Natural killer cell (primary cell): ENCODE data around the gene FBXW5. TPM values are rescaled to one million over a fixed set of nuclear protein-coding genes. Genes with fewer than 3 reads are reported as not detected.

Experiments used
- ATAC-seq, 3 donors: fragments of 150-1000 bp in 2 of 3; fragments of 200-7000 bp in 1 of 3; cut with Tn5 transposase; 1 replicate in 1 of 3; 2 replicates in 2 of 3; pipeline ENCODE4 v1.10.0; 2021; ENCODE audit warnings: mild to moderate bottlenecking in 2 of 3, moderate library complexity in 2 of 3
- DNase-seq, 2 donors: peaks; one replicate each; pipeline versions ENCODE4 v3.0.0 to v3.0.0-alpha.2; 2013 to 2021; ENCODE audit warnings: mixed read lengths in 1 of 2
- H3K27ac ChIP-seq: one replicate; pipeline ENCODE4 v1.5.1; 2013; ENCODE audit warnings: mild to moderate bottlenecking, low read length
- H3K27me3 ChIP-seq: one replicate; pipeline ENCODE4 v1.6.1; 2013; ENCODE audit warnings: low read length; ENCODE audit not compliant: control insufficient read depth, insufficient read depth
- H3K36me3 ChIP-seq: one replicate; pipeline ENCODE4 v1.6.1; 2013; ENCODE audit warnings: low read length; ENCODE audit not compliant: control insufficient read depth, insufficient read depth
- H3K4me1 ChIP-seq: one replicate; pipeline ENCODE4 v1.6.1; 2013; ENCODE audit warnings: low read length; ENCODE audit not compliant: control insufficient read depth, insufficient read depth
- H3K4me3 ChIP-seq: one replicate; pipeline ENCODE4 v1.5.1; 2013; ENCODE audit warnings: low read length
- H3K9me3 ChIP-seq: one replicate; pipeline ENCODE4 v1.6.1; 2013; ENCODE audit warnings: low read length; ENCODE audit not compliant: control insufficient read depth, insufficient read depth
- H3K27ac Mint-ChIP-seq, 2 donors: one replicate each; pipeline ENCODE4 v1.8.0; 2022; ENCODE audit warnings: mild to moderate bottlenecking in 2 of 2, mixed read lengths in 2 of 2, moderate library complexity in 1 of 2
- H3K27me3 Mint-ChIP-seq, 2 donors: one replicate each; pipeline ENCODE4 v1.8.0; 2022; ENCODE audit warnings: low read depth in 2 of 2, mixed read lengths in 2 of 2
- H3K36me3 Mint-ChIP-seq: one replicate; pipeline ENCODE4 v1.8.0; 2022; ENCODE audit warnings: mixed read lengths
- H3K4me1 Mint-ChIP-seq, 2 donors: one replicate each; pipeline ENCODE4 v1.8.0; 2022; ENCODE audit warnings: mixed read lengths in 2 of 2
- H3K4me3 Mint-ChIP-seq: one replicate; pipeline ENCODE4 v1.8.0; 2022; ENCODE audit warnings: mild to moderate bottlenecking, moderate library complexity, mixed read lengths
- H3K9me3 Mint-ChIP-seq, 2 donors: one replicate each; pipeline ENCODE4 v1.8.0; 2022; ENCODE audit warnings: mixed read lengths in 2 of 2
- CTCF ChIP-seq: fragments of 200-600 bp; IDR thresholded peaks from one replicate; pipeline ENCODE4 v1.8.0; 2022; ENCODE audit warnings: antibody characterized with exemption
- WGBS: methylation state at CpG from one replicate; pipeline ENCODE4 v1.1.7; 2013; ENCODE audit warnings: missing lambda C conversion rate; ENCODE audit not compliant: insufficient coverage; 5-methylcytosine and 5-hydroxymethylcytosine counted together
- intact Hi-C: fragments of 100-400 bp; cut with micrococcal nuclease; formaldehyde crosslinking; loops from one replicate; pipeline ENCODE4 v1.14.2; 2022
- total RNA-seq, 4 donors: library from RNA; stranded (reverse); fragments of 120-200 nt in 1 of 4; gene quantifications; one replicate each; pipeline versions ENCODE4 v1.2.3 to v1.2.4, GENCODE V29; 2013 to 2022

FBXW5 gene
- total RNA-seq, 3 donors from 2014 or later (not counting 1 experiment from before 2014, with no cell fraction given) = 117 to 144 (median 136) TPM

DNA sequence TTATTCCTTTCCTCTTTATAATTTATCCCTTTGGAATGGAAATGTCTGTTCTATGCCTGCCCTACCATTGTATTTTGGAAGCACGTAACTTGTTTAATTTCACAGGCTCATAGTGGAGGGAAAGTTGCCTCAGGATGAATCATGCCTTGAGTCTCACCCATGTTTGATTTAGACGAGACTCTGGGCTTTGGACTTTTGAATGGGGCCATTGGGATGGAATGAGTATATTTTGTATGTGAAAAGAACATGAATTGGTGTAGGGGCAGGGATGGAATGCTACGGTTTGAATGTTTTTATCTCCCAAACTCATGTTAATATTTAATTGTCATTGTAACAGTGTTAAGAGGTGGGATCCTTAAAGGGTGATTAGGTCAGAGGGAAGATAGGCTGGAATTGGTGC, 10.3 kb downstream of the FBXW5 start:
- 94% methylated on average over 3 of the region's 3 CpGs for WGBS
- Histone ChIP-seq H3K9me3 (no peaks in the 10 kb centered on the region), H3K4me1 (no peaks in the 10 kb centered on the region), H3K36me3 (peaks cover 3% of the 10 kb centered on the region), H3K27me3 (no peaks in the 10 kb centered on the region), H3K4me3 (no peak overlapping the region), H3K27ac (no peak overlapping the region)
- no peak overlapping the region for H3K27ac Mint-ChIP-seq
- intact Hi-C loops = no loop called here
- no peaks in the 10 kb centered on the region for H3K36me3 Mint-ChIP-seq
- no peak overlapping the region for H3K4me3 Mint-ChIP-seq
- no peaks in the 10 kb centered on the region for H3K9me3 Mint-ChIP-seq
- H3K4me1 Mint-ChIP-seq = peaks cover 18 to 27% of the 10 kb centered on the region in 2 donors
- H3K27me3 Mint-ChIP-seq = no peaks in the 10 kb centered on the region
- DNase-seq (no peak), ATAC-seq (no peak)
- no peak for TF ChIP-seq CTCF

DNA sequence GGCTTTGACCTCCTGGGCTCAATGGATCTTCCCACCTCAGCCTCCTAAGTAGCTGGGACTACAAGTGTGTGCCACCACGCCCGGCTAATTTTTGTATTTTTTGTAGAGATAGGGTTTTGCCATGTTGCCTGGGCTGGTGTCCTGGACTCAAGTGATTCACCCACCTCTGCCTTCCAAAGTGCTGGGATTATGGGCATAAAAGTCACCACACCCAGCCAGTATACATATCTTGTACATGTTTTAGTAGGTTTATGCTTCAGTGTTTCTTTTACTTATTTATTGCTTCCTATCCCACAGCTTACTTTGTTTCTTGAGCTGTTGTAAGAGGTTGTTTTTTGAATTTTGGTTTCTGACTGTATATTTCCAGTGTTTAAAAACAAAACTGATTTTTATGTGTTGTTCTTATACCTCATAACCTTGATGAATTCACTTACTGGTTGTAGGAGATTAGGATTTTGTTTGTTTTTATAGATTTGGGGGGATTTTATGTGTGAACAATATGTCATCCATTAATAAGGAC, 12.9 kb downstream of the FBXW5 start:
- H3K4me3 ChIP-seq = no peak overlapping the region
- peaks cover 5% of the 10 kb centered on the region for H3K36me3 ChIP-seq
- no peaks in the 10 kb centered on the region for H3K9me3 Mint-ChIP-seq
- no peaks in the 10 kb centered on the region for H3K27me3 ChIP-seq
- peaks cover 13 to 31% of the 10 kb centered on the region in 2 donors for H3K4me1 Mint-ChIP-seq
- no peak for TF ChIP-seq CTCF
- H3K27ac Mint-ChIP-seq = no peak overlapping the region
- no peak for DNase-seq
- H3K36me3 Mint-ChIP-seq = no peaks in the 10 kb centered on the region
- no peaks in the 10 kb centered on the region for H3K9me3 ChIP-seq
- H3K4me1 ChIP-seq = no peaks in the 10 kb centered on the region
- H3K27me3 Mint-ChIP-seq = no peaks in the 10 kb centered on the region
- intact Hi-C loops = no loop called here
- ATAC-seq = no peak
- no peak overlapping the region for H3K4me3 Mint-ChIP-seq
- no CpG with 5 or more reads among the region's 2 CpGs for WGBS
- H3K27ac ChIP-seq = no peak overlapping the region

DNA sequence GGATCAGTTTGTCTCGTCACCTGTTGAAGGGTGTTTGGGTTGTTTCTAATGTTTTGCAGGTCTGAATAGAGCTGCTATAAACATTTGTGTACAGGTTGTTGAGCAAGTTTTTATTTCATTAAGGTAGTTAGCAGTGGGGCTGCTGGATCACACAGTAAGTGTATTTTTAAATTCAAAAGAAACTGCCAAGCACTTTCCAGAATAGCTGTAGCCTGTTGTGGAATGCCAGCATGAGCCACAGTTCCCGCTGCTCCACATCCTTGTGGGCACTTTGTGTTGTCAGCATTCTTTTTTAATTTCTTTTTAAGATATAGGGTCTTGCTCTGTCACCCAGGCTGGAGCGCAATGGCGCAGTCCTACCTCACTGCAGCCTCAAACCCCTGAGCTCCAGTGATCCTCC, 14.5 kb downstream of the FBXW5 start:
- no peak overlapping the region for H3K27ac ChIP-seq
- no peaks in the 10 kb centered on the region for H3K27me3 Mint-ChIP-seq
- intact Hi-C loops = no loop called here
- H3K27ac Mint-ChIP-seq = peak overlapping the region; percentile 35 to 36
- no peak for TF ChIP-seq CTCF
- no peaks in the 10 kb centered on the region for H3K9me3 ChIP-seq
- peaks cover 18% of the 10 kb centered on the region for H3K36me3 ChIP-seq
- WGBS = 100% methylated on average over 4 of the region's 4 CpGs
- H3K4me3 Mint-ChIP-seq = no peak overlapping the region
- no peaks in the 10 kb centered on the region for H3K36me3 Mint-ChIP-seq
- H3K9me3 Mint-ChIP-seq = no peaks in the 10 kb centered on the region
- no peaks in the 10 kb centered on the region for H3K4me1 ChIP-seq
- H3K4me1 Mint-ChIP-seq = peaks cover 7 to 26% of the 10 kb centered on the region in 2 donors
- ATAC-seq (no peak), DNase-seq (no peak)
- H3K27me3 ChIP-seq = no peaks in the 10 kb centered on the region
- H3K4me3 ChIP-seq = no peak overlapping the region

DNA sequence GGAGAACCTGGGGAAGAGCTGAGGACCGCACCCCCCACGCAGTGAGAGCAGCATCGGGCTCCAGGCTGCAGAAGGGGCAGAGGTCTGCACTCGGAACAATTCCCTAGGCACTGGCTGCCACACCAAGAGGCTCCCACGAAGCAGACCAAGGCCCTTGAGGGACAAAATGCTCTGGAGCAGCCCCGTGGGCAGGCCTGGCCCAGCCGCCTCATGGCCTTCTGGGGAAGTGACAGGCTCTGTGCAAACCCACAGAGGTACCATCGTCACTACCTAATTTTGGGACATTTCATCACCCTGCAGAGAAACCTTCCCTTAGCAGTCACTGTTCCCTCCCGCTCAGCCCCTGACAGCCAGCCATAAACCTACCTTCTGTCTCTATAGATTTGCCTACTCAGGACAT, 15.9 kb downstream of the FBXW5 start:
- Histone ChIP-seq H3K27me3 (no peaks in the 10 kb centered on the region), H3K4me1 (no peaks in the 10 kb centered on the region), H3K27ac (no peak overlapping the region), H3K36me3 (peaks cover 18% of the 10 kb centered on the region), H3K9me3 (no peaks in the 10 kb centered on the region), H3K4me3 (no peak overlapping the region)
- Mint-ChIP-seq H3K4me1 (peaks cover 7 to 16% of the 10 kb centered on the region in 2 donors), H3K27me3 (no peaks in the 10 kb centered on the region), H3K9me3 (no peaks in the 10 kb centered on the region), H3K4me3 (no peak overlapping the region), H3K27ac (peak overlapping the region in 1 of 2 donors; percentile 53), H3K36me3 (no peaks in the 10 kb centered on the region)
- ATAC-seq (peak in 1 of 3 donors; percentile 28), DNase-seq (no peak)
- TF ChIP-seq CTCF = no peak
- 87% methylated on average over 9 of the region's 9 CpGs for WGBS
- intact Hi-C loops = no loop called here
